A549 (cell line): ENCODE data around the gene IRX4.

Source experiments
- CBX2 ChIP-seq: fragments of 200-600 bp; sonication (generic); IDR thresholded peaks from 2 replicates; pipeline ENCODE4 v1.6.1; 2016; ENCODE audit warnings: low read depth, mild to moderate bottlenecking, borderline replicate concordance
- CEBPB ChIP-seq, 2 experiments: fragments of >200 bp in 1 of 2; sonication (Bioruptor Twin) in 1 of 2; formaldehyde crosslinking in 1 of 2; IDR thresholded peaks; 2 replicates each; pipeline ENCODE4 v1.6.1; 2012 to 2016
- CHD4 ChIP-seq: fragments of 200-600 bp; sonication (generic); IDR thresholded peaks from 2 replicates; pipeline ENCODE4 v1.6.1; 2016; ENCODE audit warnings: antibody characterized with exemption, mild to moderate bottlenecking, borderline replicate concordance
- EP300 ChIP-seq, 2 experiments: fragments of >200 bp; sonication (Bioruptor Twin); formaldehyde crosslinking; IDR thresholded peaks; 2 replicates in 1 of 2; 3 replicates in 1 of 2; pipeline ENCODE4 v1.6.1; 2016 to 2017
- KDM1A ChIP-seq: fragments of 200-600 bp; sonication (generic); IDR thresholded peaks from 2 replicates; pipeline ENCODE4 v1.6.1; 2016; ENCODE audit warnings: low read depth, mild to moderate bottlenecking
- POLR2A ChIP-seq: IDR thresholded peaks from 2 replicates; pipeline ENCODE4 v1.6.1; 2012; ENCODE audit warnings: mild to moderate bottlenecking, low read length
- RFX5 ChIP-seq: fragments of 450-650 bp; IDR thresholded peaks from 2 replicates; pipeline ENCODE4 v1.7.1; 2014; ENCODE audit warnings: antibody characterized with exemption, mild to moderate bottlenecking, moderate library complexity
- TP53 ChIP-seq: fragments of 250-450 bp; sonication (Bioruptor Pico); IDR thresholded peaks from 2 replicates; pipeline ENCODE4 v1.5.0; 2021; ENCODE audit warnings: mild to moderate bottlenecking, moderate library complexity
- TF ChIP-seq, protein P1 (sequence below): fragments of >200 bp; sonication (Bioruptor Twin); formaldehyde crosslinking; IDR thresholded peaks from 3 replicates; pipeline ENCODE4 v1.5.1; 2016
- TF ChIP-seq, protein P2 (sequence below): IDR thresholded peaks from 2 replicates; pipeline ENCODE4 v1.6.1; 2012

DNA sequence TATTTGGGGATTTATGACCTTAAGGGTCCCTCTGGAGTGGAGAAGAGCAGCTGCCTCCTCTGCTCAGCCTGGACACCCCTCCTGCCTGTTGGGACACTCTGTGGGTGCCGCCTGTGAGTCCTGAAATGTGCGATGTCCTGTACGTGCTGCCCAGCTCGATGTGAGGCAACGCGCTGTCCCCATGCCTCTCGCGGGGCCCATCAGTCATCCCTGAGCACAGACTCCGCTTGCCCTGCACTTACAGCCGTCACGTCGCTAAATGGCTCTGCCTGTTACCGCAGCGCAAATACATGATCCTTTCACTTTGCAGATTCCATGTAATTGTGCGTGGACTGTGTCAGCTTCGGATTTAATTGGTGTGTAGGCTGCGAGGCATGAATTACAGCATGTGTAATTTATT is 27.1 kb downstream of the IRX4 start:
- TF ChIP-seq, protein P1, sequence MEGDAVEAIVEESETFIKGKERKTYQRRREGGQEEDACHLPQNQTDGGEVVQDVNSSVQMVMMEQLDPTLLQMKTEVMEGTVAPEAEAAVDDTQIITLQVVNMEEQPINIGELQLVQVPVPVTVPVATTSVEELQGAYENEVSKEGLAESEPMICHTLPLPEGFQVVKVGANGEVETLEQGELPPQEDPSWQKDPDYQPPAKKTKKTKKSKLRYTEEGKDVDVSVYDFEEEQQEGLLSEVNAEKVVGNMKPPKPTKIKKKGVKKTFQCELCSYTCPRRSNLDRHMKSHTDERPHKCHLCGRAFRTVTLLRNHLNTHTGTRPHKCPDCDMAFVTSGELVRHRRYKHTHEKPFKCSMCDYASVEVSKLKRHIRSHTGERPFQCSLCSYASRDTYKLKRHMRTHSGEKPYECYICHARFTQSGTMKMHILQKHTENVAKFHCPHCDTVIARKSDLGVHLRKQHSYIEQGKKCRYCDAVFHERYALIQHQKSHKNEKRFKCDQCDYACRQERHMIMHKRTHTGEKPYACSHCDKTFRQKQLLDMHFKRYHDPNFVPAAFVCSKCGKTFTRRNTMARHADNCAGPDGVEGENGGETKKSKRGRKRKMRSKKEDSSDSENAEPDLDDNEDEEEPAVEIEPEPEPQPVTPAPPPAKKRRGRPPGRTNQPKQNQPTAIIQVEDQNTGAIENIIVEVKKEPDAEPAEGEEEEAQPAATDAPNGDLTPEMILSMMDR: no peak
- TF ChIP-seq POLR2A (no peak), RFX5 (no peak), CBX2 (no peak), CHD4 (no peak), CEBPB (IDR thresholded peaks at IDR 0.05) (no peak), TP53 (CRISPR knock-in tag) (no peak), KDM1A (no peak), EP300 (IDR thresholded peaks at IDR 0.05) (no peak)
- TF ChIP-seq, protein P2, sequence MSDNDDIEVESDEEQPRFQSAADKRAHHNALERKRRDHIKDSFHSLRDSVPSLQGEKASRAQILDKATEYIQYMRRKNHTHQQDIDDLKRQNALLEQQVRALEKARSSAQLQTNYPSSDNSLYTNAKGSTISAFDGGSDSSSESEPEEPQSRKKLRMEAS: no peak
